Hematopoietic multipotent progenitor cell treated with erythropoietin and hydrocortisone succinate and interleukin-3 and kit ligand, for 17 days (in vitro differentiated cells): Measurements from ENCODE around the gene PNMA1.
"Not testable (repeated sequence)": the region's sequence is repeated elsewhere in the genome, so short reads cannot be mapped to it uniquely, and the experiment has no call there.

Experiments used
- DNase-seq: peaks from one replicate; pipeline ENCODE4 v3.0.0-alpha.2; 2015; ENCODE audit warnings: low spot score

The PNMA1 gene

DNA sequence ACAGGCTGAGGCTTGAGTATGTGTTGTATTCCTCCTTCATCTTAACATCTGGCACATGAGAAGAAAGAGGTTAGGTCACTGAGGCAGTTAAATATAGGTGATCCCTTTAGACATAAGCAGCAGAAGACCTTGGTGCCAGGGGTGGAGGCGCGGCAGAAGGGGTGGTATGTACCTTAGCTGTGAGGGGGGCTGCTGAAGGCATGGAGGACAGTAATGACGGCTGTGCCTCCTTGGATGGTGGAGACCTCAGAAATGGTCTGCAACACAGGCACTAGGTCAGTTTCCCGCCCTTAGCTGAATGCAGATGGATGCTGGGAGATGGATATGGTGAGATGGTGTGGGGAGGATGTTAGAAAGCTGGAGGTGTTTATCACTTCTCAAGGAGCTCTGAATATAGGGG, 1.5 kb upstream of the PNMA1 start:
- DNase-seq: no peak

GRCh38 chr14:73714656-73715081, 485 bp upstream of the PNMA1 start:
- DNase-seq: no peak

GRCh38 chr14:73713206-73713802, 880 bp downstream of the PNMA1 start:
- no peak for DNase-seq

DNA sequence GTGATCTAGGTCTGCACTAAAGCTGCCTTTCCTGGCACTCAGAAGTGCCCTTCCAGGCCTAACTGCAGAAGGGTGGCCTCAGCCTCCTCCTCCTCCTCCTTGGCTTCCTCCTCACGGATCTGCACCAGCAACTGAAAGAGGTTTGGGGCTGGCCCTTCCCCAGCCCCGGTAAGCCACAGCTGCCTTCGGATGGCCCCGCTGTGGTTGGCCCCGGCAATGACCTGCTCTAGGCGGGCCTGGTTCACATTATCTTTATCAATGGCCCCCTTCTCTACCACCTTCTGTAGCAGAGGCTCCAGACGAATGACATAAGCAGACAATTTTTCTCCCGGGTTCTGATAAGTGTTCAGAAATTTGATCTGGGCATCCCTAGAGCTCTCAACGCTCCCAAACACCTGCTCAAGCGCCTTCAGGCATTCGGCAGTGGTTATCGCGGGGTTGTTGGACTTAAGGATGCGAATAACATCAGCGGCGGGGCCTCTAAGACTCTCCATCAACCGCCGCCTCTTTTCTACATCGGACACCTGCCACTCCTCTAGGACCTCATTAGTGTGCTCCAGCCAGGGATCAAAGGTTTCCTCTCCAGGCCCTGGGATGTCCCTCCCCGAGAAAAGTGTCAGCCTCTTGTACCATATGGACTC, 1.5 kb downstream of the PNMA1 start:
- DNase-seq: peak; percentile 20

GRCh38 chr14:73712071-73712506, 2.1 kb downstream of the PNMA1 start:
- peak; percentile 27 for DNase-seq

GRCh38 chr14:73710737-73711136, 3.4 kb downstream of the PNMA1 start:
- DNase-seq: no peak

DNA sequence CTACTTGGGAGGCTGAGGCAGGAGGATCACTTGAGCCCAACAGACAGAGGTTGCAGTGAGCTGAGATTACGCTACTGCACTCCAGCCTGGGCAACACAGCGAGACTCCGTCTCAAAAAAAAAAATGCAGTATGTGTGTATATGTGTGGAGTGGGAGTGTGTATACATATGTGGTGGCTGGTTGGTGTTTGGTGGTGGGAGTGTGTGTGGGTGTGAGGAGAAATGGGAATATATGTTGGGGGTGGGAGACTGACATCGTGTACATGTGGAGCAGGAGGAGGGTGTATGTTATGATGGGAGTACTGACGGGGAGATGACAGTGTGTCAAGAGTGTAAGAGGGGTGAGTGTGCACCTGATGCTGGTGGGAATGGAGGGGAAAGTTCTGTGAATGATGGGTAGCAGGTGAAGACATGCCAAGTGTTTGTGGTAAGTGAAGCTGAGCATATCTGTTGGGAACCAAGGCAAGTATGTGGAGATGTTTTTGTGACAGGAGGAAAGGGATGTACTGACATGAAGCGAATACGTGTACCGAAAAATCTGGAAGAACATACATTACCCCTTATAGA, 4.2 kb downstream of the PNMA1 start:
- no peak for DNase-seq

GRCh38 chr14:73708076-73708475, 6.1 kb downstream of the PNMA1 start:
- not testable (repeated sequence) for DNase-seq

DNA sequence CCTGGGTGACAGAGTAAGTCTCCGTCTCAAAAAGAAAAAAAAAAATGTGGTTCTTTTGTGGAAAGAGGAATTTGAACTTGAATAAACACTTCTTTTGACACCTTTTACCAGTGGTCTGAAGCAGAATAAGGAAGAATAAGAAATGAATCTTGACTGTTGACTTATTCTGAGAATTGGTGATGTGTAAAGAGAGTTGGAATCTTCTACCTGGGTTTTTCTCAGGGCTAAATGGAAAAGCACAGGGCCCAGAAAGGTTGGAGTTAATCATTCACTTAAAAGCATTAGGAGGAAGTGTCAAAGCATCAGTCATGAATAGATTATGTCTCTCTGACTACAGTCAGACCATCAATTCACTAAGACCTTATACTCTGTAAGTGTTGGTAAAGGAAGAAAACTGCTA, 13.9 kb downstream of the PNMA1 start:
- no peak for DNase-seq

DNA sequence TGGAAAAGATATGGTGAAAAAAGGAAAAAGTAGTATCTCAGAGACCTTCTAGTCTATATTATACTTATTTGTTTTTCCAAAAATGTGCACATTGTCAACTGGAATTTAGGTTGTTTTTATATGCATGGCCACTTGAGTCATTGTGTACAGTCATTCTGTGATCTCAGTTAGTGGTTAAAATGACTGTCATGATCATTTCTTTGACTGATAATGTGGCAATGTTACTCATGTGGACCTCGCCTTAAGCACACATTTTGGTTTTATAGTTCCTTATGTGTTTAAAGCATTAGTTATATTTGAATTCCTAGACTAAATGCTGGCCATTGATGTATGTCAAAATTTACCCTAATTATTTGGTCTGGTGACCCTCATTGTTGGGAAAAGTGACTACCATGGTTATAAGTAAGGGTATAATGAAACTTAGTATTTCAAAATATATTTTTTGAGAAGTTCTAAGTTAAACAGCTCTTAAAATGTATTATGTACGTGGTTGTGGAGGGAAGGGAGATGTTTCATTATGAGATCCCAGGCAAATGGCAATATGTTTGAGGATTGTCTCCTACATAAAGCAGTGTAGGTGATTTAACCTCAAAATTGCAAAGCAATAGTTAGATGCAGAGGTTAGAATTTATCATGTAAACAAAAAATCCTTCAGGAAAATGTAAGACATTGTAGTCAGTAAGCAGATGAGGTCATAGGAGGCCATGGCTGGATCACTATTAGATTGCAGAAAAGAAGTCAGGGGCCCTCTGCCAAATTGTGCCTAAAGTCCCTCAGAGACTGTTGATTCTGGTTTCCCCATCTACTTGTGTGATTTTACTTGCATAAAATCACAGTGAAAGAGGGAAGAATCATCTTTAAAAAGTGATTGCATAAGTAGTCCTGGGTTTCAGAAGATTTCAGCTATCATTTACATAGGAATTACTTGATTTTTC, 17.5 kb downstream of the PNMA1 start:
- DNase-seq: no peak

GRCh38 chr14:73695997-73696396, 18.2 kb downstream of the PNMA1 start:
- DNase-seq: no peak

GRCh38 chr14:73695082-73695481, 19.1 kb downstream of the PNMA1 start:
- no peak for DNase-seq

DNA sequence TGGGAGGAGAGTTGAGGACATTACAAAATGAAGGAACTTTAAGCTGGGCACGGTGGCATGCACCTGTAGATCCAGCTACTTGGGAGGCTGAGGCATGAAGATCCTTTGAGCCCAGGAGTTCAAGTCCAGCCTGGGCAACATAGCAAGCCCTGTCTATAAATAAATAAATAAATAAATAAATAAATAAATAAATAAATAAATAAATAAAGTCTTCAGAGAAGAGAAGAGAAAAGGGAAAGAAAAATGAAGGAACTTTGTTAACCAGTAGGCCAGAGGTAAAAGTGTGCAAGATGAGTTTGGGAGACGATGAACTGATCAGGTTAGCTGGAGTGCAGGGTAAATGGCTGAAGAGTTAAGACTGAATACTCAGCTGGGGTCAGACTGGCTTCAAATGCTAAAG, 20.1 kb downstream of the PNMA1 start:
- DNase-seq: no peak

- no peak for DNase-seq
These were observed 27.3 kb downstream of the PNMA1 start for GRCh38 chr14:73686901-73687300.

DNA sequence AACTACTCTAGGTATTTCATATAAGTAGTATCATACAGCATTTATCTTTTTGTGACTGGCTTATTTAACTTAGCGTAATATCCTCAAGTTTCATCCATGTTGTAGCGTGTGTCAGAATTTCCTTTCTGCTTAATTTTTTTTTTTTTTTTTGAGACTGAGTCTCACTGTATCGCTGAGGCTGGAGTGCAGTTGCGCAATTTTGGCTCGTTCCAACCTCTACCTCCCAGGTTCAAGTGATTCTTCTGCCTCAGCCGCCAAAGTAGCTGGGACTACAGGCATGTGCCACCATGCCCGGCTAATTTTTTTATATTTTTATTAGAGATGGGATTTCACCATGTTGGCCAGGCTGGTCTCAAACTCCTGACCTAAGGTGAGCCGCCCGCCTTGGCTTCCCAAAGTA, 28.9 kb downstream of the PNMA1 start:
- no peak for DNase-seq

GRCh38 chr14:73684627-73685026, 29.6 kb downstream of the PNMA1 start:
- DNase-seq: no peak

GRCh38 chr14:73680821-73681220, 33.4 kb downstream of the PNMA1 start:
- no peak for DNase-seq

DNA sequence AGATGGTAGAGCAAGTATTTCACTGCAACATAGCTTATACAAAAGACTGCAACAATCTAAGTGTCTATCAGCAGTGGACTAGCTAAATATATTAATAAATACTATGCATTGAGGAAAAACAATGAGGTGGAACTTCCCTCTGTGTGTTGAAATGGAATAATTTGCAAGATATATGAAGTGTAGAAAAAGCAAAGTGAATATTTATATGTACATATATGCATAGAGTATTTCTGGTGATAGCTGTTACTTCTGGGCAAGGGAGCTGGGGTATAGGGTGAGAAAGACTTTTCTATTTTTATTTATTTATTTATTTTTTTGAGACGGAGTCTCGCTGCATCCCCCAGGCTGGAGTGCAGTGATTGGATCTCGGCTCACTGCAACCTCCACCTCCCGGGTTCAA, 35.5 kb downstream of the PNMA1 start:
- DNase-seq: no peak

DNA sequence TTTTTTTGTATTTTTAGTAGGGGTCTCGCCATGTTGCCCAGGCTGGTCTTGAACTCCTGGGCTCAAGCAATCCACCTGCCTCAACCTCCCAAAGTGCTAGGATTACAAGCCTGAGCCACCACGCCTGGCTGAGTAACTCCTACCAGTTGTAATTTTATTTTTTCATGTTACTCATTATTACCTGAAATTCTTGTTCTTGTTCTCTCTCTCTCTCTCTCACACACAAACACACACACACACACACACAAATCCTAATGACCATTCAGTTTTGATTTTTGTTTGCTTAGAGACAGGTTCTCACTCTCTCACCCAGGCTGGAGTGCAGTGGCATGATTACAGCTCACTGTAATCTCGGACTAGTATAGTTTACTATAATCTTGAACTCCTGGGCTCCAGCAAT, 39.2 kb downstream of the PNMA1 start:
- no peak for DNase-seq

DNA sequence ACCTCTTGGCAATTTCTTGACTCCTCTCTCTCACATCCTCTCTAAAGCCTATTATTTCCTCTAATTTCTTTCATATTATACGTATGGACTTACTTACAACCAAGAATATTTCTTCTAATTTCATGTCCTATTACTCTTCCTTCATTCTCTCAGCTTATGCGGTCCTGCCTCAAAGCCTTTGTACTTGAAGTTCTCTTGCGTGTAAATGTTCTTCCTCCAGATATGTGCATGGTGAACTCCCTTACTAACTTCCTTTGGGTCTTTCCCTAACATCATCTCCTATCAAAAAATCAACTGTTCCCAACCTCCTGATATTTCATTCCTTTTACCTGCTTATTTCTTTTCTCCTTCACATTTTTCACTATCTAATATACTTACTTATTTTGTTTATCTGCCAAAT, 46.3 kb downstream of the PNMA1 start:
- no peak for DNase-seq

GRCh38 chr14:73666583-73666982, 47.6 kb downstream of the PNMA1 start:
- no peak for DNase-seq

- DNase-seq: no peak
These were observed 49.1 kb downstream of the PNMA1 start for GRCh38 chr14:73665130-73665529.
